Keratinocyte (primary cell): Measurements from ENCODE around the gene METTL1. TPM values are rescaled to one million over a fixed set of nuclear protein-coding genes. Genes with fewer than 3 reads are reported as not detected.
A peak's percentile ranks its signal among the peaks of the same experiment; 100 is the strongest.

Experiments used
- DNase-seq: peaks from one replicate; pipeline ENCODE4 v3.0.0-alpha.2; 2011; ENCODE audit warnings: low read depth, missing footprints, low spot score
- FAIRE-seq: peaks from 2 replicates; lab custom pipeline; 2011; peaks lifted over from hg19 to GRCh38; lab: Jason Lieb, UNC
- H2AFZ ChIP-seq: 2 replicates; pipeline ENCODE4 v1.6.0; 2012; ENCODE audit warnings: low read length, control low read depth, inconsistent platforms; ENCODE audit not compliant: control insufficient read depth
- H3K27ac ChIP-seq: 2 replicates; pipeline ENCODE4 v1.5.1; 2011; ENCODE audit warnings: low read length; ENCODE audit not compliant: control insufficient read depth, insufficient read depth
- H3K27me3 ChIP-seq: 3 replicates; pipeline ENCODE4 v1.6.0; 2011; ENCODE audit warnings: low read length; ENCODE audit not compliant: control insufficient read depth, insufficient read depth; ENCODE audit errors: extremely low read depth
- H3K36me3 ChIP-seq, 2 experiments: 2 replicates in 1 of 2; 3 replicates in 1 of 2; pipeline ENCODE4 v1.5.1; 2011; ENCODE audit warnings: low read length in 2 of 2, mild to moderate bottlenecking in 1 of 2; ENCODE audit not compliant: control insufficient read depth in 2 of 2, insufficient read depth in 2 of 2; ENCODE audit errors: extremely low read depth in 1 of 2
- H3K4me1 ChIP-seq: 3 replicates; pipeline ENCODE4 v1.5.1; 2011; ENCODE audit warnings: low read length; ENCODE audit not compliant: control insufficient read depth, insufficient read depth; ENCODE audit errors: extremely low read depth
- H3K4me2 ChIP-seq: 3 replicates; pipeline ENCODE4 v1.6.0; 2011; ENCODE audit warnings: low read depth, low read length; ENCODE audit not compliant: control insufficient read depth, insufficient read depth; ENCODE audit errors: extremely low read depth
- H3K4me3 ChIP-seq, 3 experiments: fragments of 200-600 bp in 1 of 3; sonication (generic) in 1 of 3; 2 replicates in 2 of 3; 3 replicates in 1 of 3; pipeline ENCODE4 v1.5.1; 2011 to 2016; ENCODE audit warnings: low read length in 3 of 3, mild to moderate bottlenecking in 3 of 3, control low read depth in 2 of 3, inconsistent platforms in 1 of 3, low read depth in 1 of 3, mixed read lengths in 1 of 3, mixed run types in 1 of 3, moderate library complexity in 1 of 3; ENCODE audit not compliant: control insufficient read depth in 2 of 3, insufficient read depth in 2 of 3; ENCODE audit errors: extremely low read depth in 1 of 3
- H3K79me2 ChIP-seq: 2 replicates; pipeline ENCODE4 v1.6.0; 2012; ENCODE audit warnings: low read length; ENCODE audit not compliant: control insufficient read depth, insufficient read depth
- H3K9ac ChIP-seq: 3 replicates; pipeline ENCODE4 v1.6.0; 2011; ENCODE audit warnings: low read length; ENCODE audit not compliant: control insufficient read depth, insufficient read depth; ENCODE audit errors: extremely low read depth
- H3K9me1 ChIP-seq: 3 replicates; pipeline ENCODE4 v1.6.0; 2011; ENCODE audit warnings: low read length; ENCODE audit not compliant: control insufficient read depth, insufficient read depth; ENCODE audit errors: extremely low read depth
- H3K9me3 ChIP-seq: 2 replicates; pipeline ENCODE4 v1.5.1; 2012; ENCODE audit warnings: low read depth, low read length; ENCODE audit not compliant: control insufficient read depth
- H4K20me1 ChIP-seq: 3 replicates; pipeline ENCODE4 v1.6.0; 2011; ENCODE audit warnings: low read length; ENCODE audit not compliant: control insufficient read depth, insufficient read depth; ENCODE audit errors: extremely low read depth
- EZH2 ChIP-seq: IDR thresholded peaks from one replicate; pipeline ENCODE4 v1.6.1; 2012; ENCODE audit warnings: inconsistent platforms, mild to moderate bottlenecking, low read length, moderate library complexity
- dilution Hi-C: fragments of 300-500 bp; cut with MboI; formaldehyde crosslinking; loops from one replicate; pipeline ENCODE4 v1.7.0; 2020; ENCODE audit warnings: low sequenced_read_pairs; ENCODE audit not compliant: extremely low pct_ligation_motif_present
- polyA plus RNA-seq, 5 experiments: library from polyadenylated mRNA; depleted of rRNA in 3 of 5; stranded (reverse) in 3 of 5; stranded (forward) in 1 of 5; unstranded in 1 of 5; fragments of >200 nt; gene quantifications; 1 replicate in 1 of 5; 2 replicates in 3 of 5; 3 replicates in 1 of 5; pipeline versions ENCODE4 v1.2.1 to v1.2.3, GENCODE V29; 2011 to 2012; ENCODE audit warnings: missing spikeins in 2 of 5, low read depth in 1 of 5, low replicate concordance in 1 of 5
- TF ChIP-seq, protein P1 (sequence below), 3 experiments: IDR thresholded peaks in 1 of 3; conservative IDR thresholded peaks in 1 of 3; optimal IDR thresholded peaks in 1 of 3; 2 replicates in 2 of 3; 3 replicates in 1 of 3; pipeline versions ENCODE3 to v1.5.1; 2011; ENCODE audit warnings: low read length in 3 of 3, mild to moderate bottlenecking in 3 of 3, moderate library complexity in 2 of 3, control low read depth in 1 of 3, inconsistent platforms in 1 of 3; ENCODE audit not compliant: insufficient read depth in 2 of 3; ENCODE audit errors: extremely low read depth in 1 of 3

The METTL1 gene
- polyA plus RNA-seq, 1 donor (not counting 4 experiments of a cell fraction or from before 2014, with no cell fraction given) = 24.5 TPM

DNA sequence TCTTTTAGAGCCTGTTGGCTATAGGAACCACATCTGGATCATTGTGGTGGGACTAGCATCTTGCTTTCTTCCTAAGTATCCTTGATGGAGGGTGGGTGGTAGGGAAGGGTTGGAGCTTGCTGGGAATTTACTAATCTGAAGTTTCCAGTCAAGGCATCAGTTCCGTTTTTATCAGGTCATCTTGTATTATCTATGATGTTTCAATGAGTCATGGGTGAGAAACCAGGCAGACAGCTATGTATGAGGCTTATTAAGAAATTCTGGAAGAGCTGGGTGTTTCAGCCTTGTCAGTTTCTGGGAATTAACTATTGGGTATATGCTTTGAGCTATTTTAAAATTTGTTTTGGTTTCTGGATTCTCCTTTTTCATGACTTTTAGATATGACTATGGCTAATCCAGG lies 22.0 kb upstream of the METTL1 start:
- Histone ChIP-seq H3K27ac (peak overlapping the region; percentile 77), H3K9ac (peak overlapping the region; percentile 24), H2AFZ (no peak overlapping the region), H3K4me2 (peak overlapping the region; percentile 39), H3K9me3 (no peaks in the 10 kb centered on the region), H3K36me3 (peaks cover 13 to 22% of the 10 kb centered on the region in 2 experiments), H3K9me1 (no peaks in the 10 kb centered on the region), H3K79me2 (no peaks in the 10 kb centered on the region), H4K20me1 (no peaks in the 10 kb centered on the region), H3K4me3 (no peak overlapping the region), H3K27me3 (no peaks in the 10 kb centered on the region), H3K4me1 (peaks cover 19% of the 10 kb centered on the region)
- DNase-seq (peak; percentile 57), FAIRE-seq (peak; percentile 73)
- TF ChIP-seq EZH2 = no peak
- TF ChIP-seq, protein P1, sequence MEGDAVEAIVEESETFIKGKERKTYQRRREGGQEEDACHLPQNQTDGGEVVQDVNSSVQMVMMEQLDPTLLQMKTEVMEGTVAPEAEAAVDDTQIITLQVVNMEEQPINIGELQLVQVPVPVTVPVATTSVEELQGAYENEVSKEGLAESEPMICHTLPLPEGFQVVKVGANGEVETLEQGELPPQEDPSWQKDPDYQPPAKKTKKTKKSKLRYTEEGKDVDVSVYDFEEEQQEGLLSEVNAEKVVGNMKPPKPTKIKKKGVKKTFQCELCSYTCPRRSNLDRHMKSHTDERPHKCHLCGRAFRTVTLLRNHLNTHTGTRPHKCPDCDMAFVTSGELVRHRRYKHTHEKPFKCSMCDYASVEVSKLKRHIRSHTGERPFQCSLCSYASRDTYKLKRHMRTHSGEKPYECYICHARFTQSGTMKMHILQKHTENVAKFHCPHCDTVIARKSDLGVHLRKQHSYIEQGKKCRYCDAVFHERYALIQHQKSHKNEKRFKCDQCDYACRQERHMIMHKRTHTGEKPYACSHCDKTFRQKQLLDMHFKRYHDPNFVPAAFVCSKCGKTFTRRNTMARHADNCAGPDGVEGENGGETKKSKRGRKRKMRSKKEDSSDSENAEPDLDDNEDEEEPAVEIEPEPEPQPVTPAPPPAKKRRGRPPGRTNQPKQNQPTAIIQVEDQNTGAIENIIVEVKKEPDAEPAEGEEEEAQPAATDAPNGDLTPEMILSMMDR (optimal IDR thresholded peaks at IDR 0.05 in 1 of 3, IDR thresholded peaks at IDR 0.05 in 1 of 3, conservative IDR thresholded peaks at IDR 0.05 in 1 of 3; ENCODE audit: extremely low read depth in 1 of 3, insufficient read depth in 2 of 3, low read length in 3 of 3) = no peak
- dilution Hi-C loops = no loop called here

DNA sequence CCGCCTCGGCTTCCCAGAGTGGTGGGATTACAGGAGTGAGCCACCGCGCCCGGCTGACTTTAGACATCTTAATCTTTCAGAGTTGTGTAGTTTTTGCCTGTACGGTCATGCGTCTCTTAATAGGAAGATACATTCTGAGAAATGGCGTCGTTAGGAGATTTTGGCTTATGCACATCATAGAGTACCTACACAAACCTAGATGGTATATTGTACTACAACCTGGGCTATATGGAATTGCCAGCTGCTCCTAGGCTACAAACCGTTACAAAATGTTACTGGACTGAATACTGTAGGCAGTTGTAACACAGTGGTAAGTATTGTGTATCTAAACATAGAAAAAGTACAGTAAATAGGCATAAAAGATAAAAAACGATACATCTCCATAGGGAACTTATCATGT lies 12.0 kb upstream of the METTL1 start:
- Histone ChIP-seq H3K9ac (no peak overlapping the region), H3K9me1 (no peaks in the 10 kb centered on the region), H2AFZ (no peak overlapping the region), H3K79me2 (peaks cover 16% of the 10 kb centered on the region), H3K27ac (no peak overlapping the region), H3K4me3 (no peak overlapping the region), H3K36me3 (peaks cover 11 to 18% of the 10 kb centered on the region in 2 experiments), H3K9me3 (no peaks in the 10 kb centered on the region), H3K27me3 (no peaks in the 10 kb centered on the region), H3K4me2 (peak overlapping the region; percentile 97), H4K20me1 (no peaks in the 10 kb centered on the region), H3K4me1 (peaks cover 8% of the 10 kb centered on the region)
- dilution Hi-C loops = no loop called here
- no peak for TF ChIP-seq EZH2
- TF ChIP-seq, protein P1 (optimal IDR thresholded peaks at IDR 0.05 in 1 of 3, IDR thresholded peaks at IDR 0.05 in 1 of 3, conservative IDR thresholded peaks at IDR 0.05 in 1 of 3; ENCODE audit: extremely low read depth in 1 of 3, insufficient read depth in 2 of 3, low read length in 3 of 3) = no peak
- FAIRE-seq (no peak), DNase-seq (no peak)
